Measurements from ENCODE around the gene AFMID. TPM values are rescaled to one million over a fixed set of nuclear protein-coding genes. Genes with fewer than 3 reads are reported as not detected.

Gene AFMID
- total and polyA plus RNA-seq, 9 of the 15 experiments (the other 6 are each of a cell fraction or from before 2014, with no cell fraction given), result 62.1 to 188 (median 74.4) TPM

GRCh38 chr17:78250891-78251772 is 64.0 kb downstream of the AFMID start (continued):
- TF ChIP-seq E4F1 (CRISPR knock-in tag; IDR thresholded peaks at IDR 0.05; ENCODE audit: borderline replicate concordance) (no peak), TSC22D4 (tag; IDR thresholded peaks at IDR 0.05) (no peak), NFRKB (IDR thresholded peaks at IDR 0.05; ENCODE audit: low read depth) (no peak), HNRNPUL1 (IDR thresholded peaks at IDR 0.05; ENCODE audit: low read length) (no peak), SMARCC2 (IDR thresholded peaks at IDR 0.05; ENCODE audit: low read depth) (no peak), CGGBP1 (CRISPR knock-in tag; IDR thresholded peaks at IDR 0.05) (no peak), XRCC5 (IDR thresholded peaks at IDR 0.05; ENCODE audit: low read depth, low read length) (peak; percentile 95), PML (IDR thresholded peaks at IDR 0.05; ENCODE audit: low read length) (no peak), ZNF280B (CRISPR knock-in tag; IDR thresholded peaks at IDR 0.05) (no peak), SREBF2 (CRISPR knock-in tag; IDR thresholded peaks at IDR 0.05) (no peak), ZNF274 (IDR thresholded peaks at IDR 0.05; ENCODE audit: borderline replicate concordance, low read depth, low read length) (no peak), ZEB2 (IDR thresholded peaks at IDR 0.05) (no peak), U2AF1 (optimal IDR thresholded peaks at IDR 0.05; ENCODE audit: low read depth, low read length) (no peak), LCOR (CRISPR knock-in tag; IDR thresholded peaks at IDR 0.05) (no peak), EGR1 (conservative IDR thresholded peaks at IDR 0.05) (0 out of 2 replicates have a peak, but pooled peaks have one; percentile 39), ELF2 (CRISPR knock-in tag; IDR thresholded peaks at IDR 0.05) (peak; percentile 68; the same call in 1 of the 2 replicates), ZNF507 (tag; conservative IDR thresholded peaks at IDR 0.05) (no peak), FIP1L1 (IDR thresholded peaks at IDR 0.05; ENCODE audit: low read depth, low read length, poor library complexity, severe bottlenecking) (peak; percentile 47), TRIM28 (IDR thresholded peaks at IDR 0.05) (no peak), CEBPZ (IDR thresholded peaks at IDR 0.05; ENCODE audit: borderline replicate concordance, low read depth, low read length) (no peak)
